Peyer's patch (tissue), 4 donors: Measurements from ENCODE around the gene ADAMTS2. TPM values are rescaled to one million over a fixed set of nuclear protein-coding genes. Genes with fewer than 3 reads are reported as not detected.

Source experiments
- DNase-seq, 3 donors: peaks; one replicate each; pipeline ENCODE4 v3.0.0-alpha.2; 2017 to 2019
- H3K27ac ChIP-seq, 4 donors: fragments of 200-600 bp; sonication (generic); one replicate each; pipeline ENCODE4 v1.5.1; 2016 to 2019
- H3K27me3 ChIP-seq, 2 donors: fragments of 200-600 bp; sonication (generic); one replicate each; pipeline ENCODE4 v1.5.1; 2019
- H3K36me3 ChIP-seq, 3 donors: fragments of 200-600 bp; sonication (generic); one replicate each; pipeline ENCODE4 v1.5.1; 2016 to 2019
- H3K4me1 ChIP-seq, 4 donors: fragments of 200-600 bp; sonication (generic); one replicate each; pipeline ENCODE4 v1.5.1; 2016 to 2019
- H3K4me3 ChIP-seq, 4 donors: fragments of 200-600 bp; sonication (generic); 1 replicate in 3 of 4; 2 replicates in 1 of 4; pipeline ENCODE4 v1.5.1; 2016 to 2019; ENCODE audit warnings: mild to moderate bottlenecking in 1 of 4
- H3K9me3 ChIP-seq, 4 donors: fragments of 200-600 bp; sonication (generic); one replicate each; pipeline ENCODE4 v1.5.1; 2016 to 2019; ENCODE audit warnings: mild to moderate bottlenecking in 1 of 4
- POLR2A ChIP-seq, 2 donors: fragments of 450-650 bp; IDR thresholded peaks; one replicate each; pipeline ENCODE4 v1.5.1; 2017; ENCODE audit warnings: antibody characterized with exemption in 2 of 2, mild to moderate bottlenecking in 2 of 2, moderate library complexity in 2 of 2
- total RNA-seq, 4 donors: library from RNA; depleted of rRNA; stranded (reverse); fragments of >200 nt; gene quantifications; one replicate each; pipeline ENCODE4 v1.1.0, GENCODE V29; 2016
- TF ChIP-seq, protein P1 (sequence below), 6 experiments: fragments of 450-650 bp in 4 of 6; fragments of 200-600 bp in 2 of 6; sonication (generic) in 1 of 6; IDR thresholded peaks; one replicate each; pipeline ENCODE4 v1.5.1; 2017 to 2019; ENCODE audit warnings: antibody characterized with exemption in 6 of 6, mild to moderate bottlenecking in 3 of 6, moderate library complexity in 1 of 6

Gene ADAMTS2
- total RNA-seq, 4 donors from 2014 or later, result 5.3 to 90.0 (median 9.5) TPM

DNA sequence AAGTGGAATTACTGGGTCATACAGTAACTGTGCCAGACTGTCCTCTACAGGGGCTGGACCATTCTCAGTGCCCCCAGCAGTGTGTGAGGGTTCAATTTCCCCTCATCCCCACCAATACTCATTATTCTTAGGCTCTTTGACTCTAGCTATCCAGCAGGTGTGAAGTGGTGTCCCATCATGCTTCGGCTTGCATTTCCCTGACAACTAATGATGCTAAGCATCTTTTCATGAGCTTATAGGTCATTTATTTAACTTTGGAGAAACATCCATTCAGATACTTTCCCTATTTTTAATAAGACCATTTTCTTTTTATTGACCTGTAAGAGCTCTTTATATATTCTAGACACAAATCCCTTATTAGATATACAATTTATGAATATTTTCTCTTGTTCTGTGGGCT lies 63.6 kb downstream of the ADAMTS2 start:
- no peak for DNase-seq
- TF ChIP-seq POLR2A (IDR thresholded peaks at IDR 0.05), result no peak
- TF ChIP-seq, protein P1, sequence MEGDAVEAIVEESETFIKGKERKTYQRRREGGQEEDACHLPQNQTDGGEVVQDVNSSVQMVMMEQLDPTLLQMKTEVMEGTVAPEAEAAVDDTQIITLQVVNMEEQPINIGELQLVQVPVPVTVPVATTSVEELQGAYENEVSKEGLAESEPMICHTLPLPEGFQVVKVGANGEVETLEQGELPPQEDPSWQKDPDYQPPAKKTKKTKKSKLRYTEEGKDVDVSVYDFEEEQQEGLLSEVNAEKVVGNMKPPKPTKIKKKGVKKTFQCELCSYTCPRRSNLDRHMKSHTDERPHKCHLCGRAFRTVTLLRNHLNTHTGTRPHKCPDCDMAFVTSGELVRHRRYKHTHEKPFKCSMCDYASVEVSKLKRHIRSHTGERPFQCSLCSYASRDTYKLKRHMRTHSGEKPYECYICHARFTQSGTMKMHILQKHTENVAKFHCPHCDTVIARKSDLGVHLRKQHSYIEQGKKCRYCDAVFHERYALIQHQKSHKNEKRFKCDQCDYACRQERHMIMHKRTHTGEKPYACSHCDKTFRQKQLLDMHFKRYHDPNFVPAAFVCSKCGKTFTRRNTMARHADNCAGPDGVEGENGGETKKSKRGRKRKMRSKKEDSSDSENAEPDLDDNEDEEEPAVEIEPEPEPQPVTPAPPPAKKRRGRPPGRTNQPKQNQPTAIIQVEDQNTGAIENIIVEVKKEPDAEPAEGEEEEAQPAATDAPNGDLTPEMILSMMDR (IDR thresholded peaks at IDR 0.05), result no peak
- no peaks in the 10 kb centered on the region for H3K9me3 ChIP-seq
- no peaks in the 10 kb centered on the region for H3K27me3 ChIP-seq
- H3K36me3 ChIP-seq, result no peaks in the 10 kb centered on the region
- peaks cover 0 to 3% (median 0%) of the 10 kb centered on the region in 4 donors for H3K4me1 ChIP-seq
- H3K27ac ChIP-seq, result no peak overlapping the region
- no peak overlapping the region for H3K4me3 ChIP-seq

DNA sequence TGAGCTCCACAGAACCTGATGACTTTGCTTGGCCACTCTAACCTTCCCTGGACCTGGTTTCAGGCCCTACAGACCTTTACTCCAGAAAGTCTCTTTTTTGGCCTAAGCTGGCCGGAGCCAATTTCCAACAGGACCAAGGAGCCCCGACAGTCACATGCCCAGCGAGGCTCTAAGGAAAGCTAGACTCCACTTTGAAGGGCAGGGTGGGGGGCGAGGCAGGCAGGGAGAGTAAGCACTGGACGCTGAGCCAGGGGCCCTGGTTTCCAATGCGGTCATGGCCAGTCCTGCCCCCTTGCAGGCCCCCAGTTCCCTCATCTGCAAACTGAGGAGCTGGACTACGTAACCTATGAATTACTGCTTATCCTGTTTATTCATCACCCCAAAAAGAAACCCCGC lies 65.2 kb downstream of the ADAMTS2 start:
- no peak overlapping the region for H3K4me3 ChIP-seq
- TF ChIP-seq, protein P1 (IDR thresholded peaks at IDR 0.05), result no peak
- TF ChIP-seq POLR2A (IDR thresholded peaks at IDR 0.05), result no peak
- no peak for DNase-seq
- no peaks in the 10 kb centered on the region for H3K36me3 ChIP-seq
- no peak overlapping the region for H3K27ac ChIP-seq
- H3K27me3 ChIP-seq, result no peaks in the 10 kb centered on the region
- peaks cover 0 to 5% (median 0%) of the 10 kb centered on the region in 4 donors for H3K4me1 ChIP-seq
- no peaks in the 10 kb centered on the region for H3K9me3 ChIP-seq

DNA sequence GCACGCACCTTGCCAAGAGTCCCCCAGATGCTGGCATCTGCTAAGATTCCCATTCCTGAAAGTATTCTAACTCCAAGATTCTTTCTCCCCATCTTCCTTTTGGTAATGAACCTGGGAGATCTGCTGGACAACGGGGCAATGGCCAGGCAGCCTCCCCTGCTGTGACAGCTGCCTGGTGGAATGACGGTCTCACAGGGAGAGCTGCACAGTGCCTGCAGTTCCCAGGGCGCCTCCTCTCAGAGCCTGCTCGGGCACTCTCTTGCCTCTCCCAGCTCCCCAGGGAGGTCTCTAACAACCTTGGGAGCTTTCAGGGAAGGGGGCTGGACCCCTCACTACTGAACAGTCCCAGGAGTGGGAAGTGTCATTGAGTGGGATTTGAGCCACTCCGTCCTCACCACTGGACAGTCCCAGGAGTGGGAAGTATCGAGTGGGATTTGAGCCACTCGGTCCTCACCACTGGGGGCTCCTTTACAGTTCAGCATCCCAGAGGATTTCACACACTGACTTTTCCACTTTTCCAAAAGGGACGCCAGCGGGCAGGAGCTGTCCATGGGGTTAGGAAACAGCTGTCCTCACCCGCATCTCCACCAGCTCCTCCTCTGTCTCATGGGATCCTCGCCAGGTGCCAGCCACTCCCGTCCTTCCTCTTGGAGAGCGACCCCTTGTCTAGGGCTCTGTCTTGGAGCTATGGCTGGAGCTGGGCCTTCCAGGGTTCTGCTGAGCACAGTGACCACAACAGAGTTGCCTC lies 65.7 kb downstream of the ADAMTS2 start:
- no peak for DNase-seq
- Histone ChIP-seq H3K4me3 (no peak overlapping the region), H3K36me3 (no peaks in the 10 kb centered on the region), H3K9me3 (no peaks in the 10 kb centered on the region), H3K4me1 (peaks cover 0 to 5% (median 0%) of the 10 kb centered on the region in 4 donors), H3K27me3 (no peaks in the 10 kb centered on the region), H3K27ac (no peak overlapping the region)
- TF ChIP-seq, protein P1 (IDR thresholded peaks at IDR 0.05), result no peak
- TF ChIP-seq POLR2A (IDR thresholded peaks at IDR 0.05), result no peak

DNA sequence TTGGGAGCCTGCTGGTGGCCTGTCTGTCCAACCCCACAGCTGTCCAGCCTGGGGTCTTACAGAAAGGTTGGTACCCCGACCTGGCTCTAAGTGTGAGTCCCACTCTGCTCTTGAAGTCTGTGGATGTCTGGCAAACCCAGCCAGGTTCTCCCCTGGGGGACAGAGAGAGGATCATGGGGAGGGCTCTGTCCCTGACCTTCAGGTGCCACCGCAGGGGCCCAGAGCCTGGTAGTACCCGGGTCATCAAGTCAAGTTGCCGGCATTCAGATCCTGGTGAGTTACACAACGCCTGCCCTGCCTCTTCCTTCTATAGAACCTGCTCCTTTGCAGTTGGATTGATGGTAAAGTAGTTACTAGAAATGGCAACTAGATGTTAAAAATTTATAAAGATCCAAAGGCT lies 66.7 kb downstream of the ADAMTS2 start:
- Histone ChIP-seq H3K4me3 (no peak overlapping the region), H3K9me3 (no peaks in the 10 kb centered on the region), H3K27ac (no peak overlapping the region), H3K4me1 (peaks cover 0 to 5% (median 0%) of the 10 kb centered on the region in 4 donors), H3K27me3 (no peaks in the 10 kb centered on the region), H3K36me3 (no peaks in the 10 kb centered on the region)
- TF ChIP-seq POLR2A (IDR thresholded peaks at IDR 0.05), result no peak
- TF ChIP-seq, protein P1 (IDR thresholded peaks at IDR 0.05), result no peak
- no peak for DNase-seq

DNA sequence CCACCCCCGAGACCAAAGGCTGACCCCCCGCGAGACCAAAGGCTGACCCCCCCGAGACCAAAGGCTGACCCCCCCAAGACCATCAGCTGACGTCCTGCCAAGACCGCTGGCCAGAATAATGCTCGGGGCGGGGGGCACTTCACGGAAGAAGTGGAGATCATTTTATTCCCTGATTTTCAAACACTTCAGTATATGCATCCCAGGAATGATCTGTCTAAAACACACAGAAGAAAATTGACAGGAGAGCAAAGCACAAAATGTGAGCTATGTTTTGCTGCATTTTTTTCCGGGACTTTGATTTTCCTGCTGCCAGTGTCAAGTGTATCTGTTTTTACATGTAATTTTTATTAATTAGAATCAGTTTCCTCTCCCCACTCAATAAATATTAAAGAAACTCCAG lies 67.1 kb downstream of the ADAMTS2 start:
- no peak overlapping the region for H3K4me3 ChIP-seq
- H3K36me3 ChIP-seq, result no peaks in the 10 kb centered on the region
- peaks cover 0 to 5% (median 0%) of the 10 kb centered on the region in 4 donors for H3K4me1 ChIP-seq
- H3K27ac ChIP-seq, result no peak overlapping the region
- H3K27me3 ChIP-seq, result no peaks in the 10 kb centered on the region
- no peak for DNase-seq
- no peak for TF ChIP-seq POLR2A (IDR thresholded peaks at IDR 0.05)
- TF ChIP-seq, protein P1 (IDR thresholded peaks at IDR 0.05), result no peak
- H3K9me3 ChIP-seq, result no peaks in the 10 kb centered on the region
